GM12878 (cell line): ENCODE data around the gene CLDN16.

Experiments used
- CREM ChIP-seq: IDR thresholded peaks from 2 replicates; pipeline ENCODE4 v1.6.1; 2014; ENCODE audit warnings: antibody characterized with exemption, low read depth
- FOXM1 ChIP-seq: IDR thresholded peaks from 2 replicates; pipeline ENCODE4 v1.6.1; 2012; ENCODE audit warnings: low read depth, mild to moderate bottlenecking, inconsistent platforms, low read length, moderate library complexity
- GATAD2B ChIP-seq: fragments of 450-650 bp; conservative IDR thresholded peaks from 2 replicates; pipeline ENCODE4 v1.6.1; 2017; ENCODE audit warnings: low read depth, mild to moderate bottlenecking, moderate library complexity
- POLR2A ChIP-seq: IDR thresholded peaks from 2 replicates; pipeline ENCODE4 v1.6.1; 2011; ENCODE audit warnings: low read depth, mild to moderate bottlenecking, low read length
- RFX5 ChIP-seq: IDR thresholded peaks from 2 replicates; pipeline ENCODE4 v1.6.1; 2011; ENCODE audit warnings: low read depth, low read length, improper control_type of control experiment
- SREBF1 ChIP-seq: IDR thresholded peaks from 2 replicates; pipeline ENCODE4 v1.6.1; 2012; ENCODE audit warnings: mild to moderate bottlenecking, low read length
- TF ChIP-seq, protein P1 (sequence below), 3 experiments: IDR thresholded peaks in 2 of 3; conservative IDR thresholded peaks in 1 of 3; 2 replicates each; pipeline ENCODE4 v1.5.1; 2011; ENCODE audit warnings: low read depth in 3 of 3, low read length in 3 of 3, mild to moderate bottlenecking in 3 of 3, control low read depth in 2 of 3, moderate library complexity in 2 of 3, inconsistent platforms in 1 of 3, mixed read lengths in 1 of 3; ENCODE audit not compliant: control insufficient read depth in 2 of 3, insufficient read depth in 1 of 3; ENCODE audit errors: extremely low read depth in 1 of 3

DNA sequence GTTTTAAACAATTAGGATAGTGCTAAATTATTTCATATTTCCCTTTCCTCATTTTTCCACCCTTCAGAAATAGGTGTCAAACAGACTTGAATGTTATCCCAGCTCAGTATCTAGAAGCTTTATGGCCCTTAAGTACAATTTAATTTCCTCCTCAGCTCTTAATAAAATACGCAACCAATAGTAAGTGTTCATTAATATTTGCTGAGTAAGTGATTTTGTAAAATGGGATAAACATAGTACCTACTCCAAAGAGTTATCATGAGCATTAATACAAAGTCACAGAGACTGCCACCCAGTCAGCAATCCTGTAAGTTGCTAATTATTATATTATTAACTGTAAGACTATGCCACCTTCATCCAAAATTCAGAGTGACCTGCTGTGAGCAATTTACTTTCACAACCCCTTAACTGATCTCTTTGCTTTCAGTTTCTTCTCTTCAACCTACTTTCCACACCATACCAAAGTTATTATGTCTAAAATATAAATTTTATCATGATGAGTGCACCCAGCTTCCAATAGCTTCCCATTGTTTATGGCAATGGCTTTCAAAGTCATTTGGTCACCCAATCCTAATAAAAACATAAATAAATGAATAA, 35.0 kb upstream of the CLDN16 start:
- TF ChIP-seq, protein P1, sequence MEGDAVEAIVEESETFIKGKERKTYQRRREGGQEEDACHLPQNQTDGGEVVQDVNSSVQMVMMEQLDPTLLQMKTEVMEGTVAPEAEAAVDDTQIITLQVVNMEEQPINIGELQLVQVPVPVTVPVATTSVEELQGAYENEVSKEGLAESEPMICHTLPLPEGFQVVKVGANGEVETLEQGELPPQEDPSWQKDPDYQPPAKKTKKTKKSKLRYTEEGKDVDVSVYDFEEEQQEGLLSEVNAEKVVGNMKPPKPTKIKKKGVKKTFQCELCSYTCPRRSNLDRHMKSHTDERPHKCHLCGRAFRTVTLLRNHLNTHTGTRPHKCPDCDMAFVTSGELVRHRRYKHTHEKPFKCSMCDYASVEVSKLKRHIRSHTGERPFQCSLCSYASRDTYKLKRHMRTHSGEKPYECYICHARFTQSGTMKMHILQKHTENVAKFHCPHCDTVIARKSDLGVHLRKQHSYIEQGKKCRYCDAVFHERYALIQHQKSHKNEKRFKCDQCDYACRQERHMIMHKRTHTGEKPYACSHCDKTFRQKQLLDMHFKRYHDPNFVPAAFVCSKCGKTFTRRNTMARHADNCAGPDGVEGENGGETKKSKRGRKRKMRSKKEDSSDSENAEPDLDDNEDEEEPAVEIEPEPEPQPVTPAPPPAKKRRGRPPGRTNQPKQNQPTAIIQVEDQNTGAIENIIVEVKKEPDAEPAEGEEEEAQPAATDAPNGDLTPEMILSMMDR (IDR thresholded peaks at IDR 0.05 in 2 of 3, conservative IDR thresholded peaks at IDR 0.05 in 1 of 3; ENCODE audit: control insufficient read depth in 2 of 3, extremely low read depth in 1 of 3, insufficient read depth in 1 of 3, low read depth in 3 of 3, low read length in 3 of 3), result no peak
- TF ChIP-seq CREM (no peak), GATAD2B (no peak), RFX5 (no peak), SREBF1 (no peak), POLR2A (no peak), FOXM1 (no peak)
